K562 (cell line): ENCODE data around the gene NME4. TPM values are rescaled to one million over a fixed set of nuclear protein-coding genes. Genes with fewer than 3 reads are reported as not detected.
A peak's percentile ranks its signal among the peaks of the same experiment; 100 is the strongest.

ENCODE experiments used
- DPF2 ChIP-seq: fragments of 450-650 bp; IDR thresholded peaks from 2 replicates; pipeline ENCODE4 v1.6.1; 2016
- MTF1 ChIP-seq: fragments of 250-450 bp; sonication (Bioruptor Pico); IDR thresholded peaks from 2 replicates; pipeline ENCODE4 v1.9.0; 2021; ENCODE audit warnings: moderate library complexity, mild to moderate bottlenecking, inconsistent platforms, borderline replicate concordance
- NFIC ChIP-seq: fragments of 450-650 bp; IDR thresholded peaks from 2 replicates; pipeline ENCODE4 v1.6.1; 2017; ENCODE audit warnings: mild to moderate bottlenecking, inconsistent platforms
- NUFIP1 ChIP-seq: fragments of 450-650 bp; IDR thresholded peaks from 2 replicates; pipeline ENCODE4 v1.6.1; 2018; ENCODE audit not compliant: partially characterized antibody
- POLR2B ChIP-seq: fragments of 450-650 bp; IDR thresholded peaks from 2 replicates; pipeline ENCODE4 v1.6.1; 2018; ENCODE audit warnings: low read depth; ENCODE audit not compliant: partially characterized antibody
- STAT5B ChIP-seq: fragments of 250-450 bp; sonication (Bioruptor Pico); IDR thresholded peaks from 2 replicates; pipeline ENCODE4 v1.8.0; 2021; ENCODE audit warnings: mild to moderate bottlenecking, inconsistent platforms
- TAF9B ChIP-seq: fragments of 450-650 bp; IDR thresholded peaks from 2 replicates; pipeline ENCODE4 v1.6.1; 2018; ENCODE audit warnings: mild to moderate bottlenecking; ENCODE audit not compliant: partially characterized antibody
- TEAD1 ChIP-seq, 2 experiments: fragments of 450-650 bp in 1 of 2; sonication (generic) in 1 of 2; formaldehyde crosslinking; IDR thresholded peaks; 2 replicates each; pipeline versions ENCODE4 v1.4.0 to v1.8.0; 2020 to 2022; ENCODE audit warnings: mild to moderate bottlenecking in 2 of 2, missing genetic modification reagents in 1 of 2
- USF1 ChIP-seq: sonication (generic); formaldehyde crosslinking; IDR thresholded peaks from 2 replicates; pipeline ENCODE4 v1.9.0; 2022; ENCODE audit warnings: mild to moderate bottlenecking, missing genetic modification reagents
- ZBTB40 ChIP-seq, 2 experiments: fragments of 450-650 bp in 1 of 2; sonication (generic) in 1 of 2; formaldehyde crosslinking in 1 of 2; IDR thresholded peaks; 2 replicates each; pipeline versions ENCODE4 v1.7.1 to v1.9.0; 2016 to 2022; ENCODE audit warnings: inconsistent platforms in 1 of 2, mild to moderate bottlenecking in 1 of 2, missing genetic modification reagents in 1 of 2
- ZFX ChIP-seq: sonication (generic); formaldehyde crosslinking; IDR thresholded peaks from 2 replicates; pipeline ENCODE4 v1.8.0; 2022; ENCODE audit warnings: mild to moderate bottlenecking, missing genetic modification reagents, moderate library complexity
- ZNF12 ChIP-seq: sonication (generic); formaldehyde crosslinking; IDR thresholded peaks from 2 replicates; pipeline ENCODE4 v1.4.0; 2020; ENCODE audit warnings: mild to moderate bottlenecking, missing genetic modification reagents
- polyA plus RNA-seq, 8 experiments: library from polyadenylated mRNA; depleted of rRNA in 4 of 8; stranded (reverse) in 5 of 8; unstranded in 3 of 8; fragments of >200 nt; fragmentation: Nextera tagmentation in 2 of 8; fragmentation: Illumina TruSeq in 1 of 8; extraction: Ambion mirVana in 2 of 8; extraction: Trizol in 1 of 8; gene quantifications; 2 replicates each; pipeline versions ENCODE4 v1.2.1 to v1.2.3, GENCODE V29; 2011 to 2014; ENCODE audit warnings: inconsistent platforms in 1 of 8, missing spikeins in 1 of 8
- total RNA-seq, 7 experiments: library from RNA; depleted of rRNA in 6 of 7; stranded (reverse); fragments of >200 nt in 6 of 7; fragmentation: Illumina TruSeq in 2 of 7; extraction: Trizol in 2 of 7; gene quantifications; 2 replicates each; pipeline versions ENCODE4 v1.2.1 to v1.2.3, GENCODE V29; 2011 to 2021; ENCODE audit warnings: low replicate concordance in 1 of 7
- TF ChIP-seq, protein P1 (sequence below): fragments of 450-650 bp; IDR thresholded peaks from 2 replicates; pipeline ENCODE4 v1.7.1; 2018; ENCODE audit warnings: mild to moderate bottlenecking, low read depth; ENCODE audit not compliant: partially characterized antibody

Gene NME4
- total and polyA plus RNA-seq, 9 of the 15 experiments (the other 6 are each of a cell fraction or from before 2014, with no cell fraction given) = 15.4 to 264 (median 139) TPM

GRCh38 chr16:401468-402348 is 4.7 kb downstream of the NME4 start, which contains the start of gene DECR2 (continued):
- TF ChIP-seq ZFX (CRISPR knock-in tag) (peak; percentile 94), TAF9B (no peak), USF1 (CRISPR knock-in tag) (peak; percentile 79), POLR2B (peak; percentile 67), TEAD1 (CRISPR knock-in tag; IDR thresholded peaks at IDR 0.05) (peak in 1 of 2 experiments; percentile 64; a peak in 1 of 4 replicates), ZBTB40 (IDR thresholded peaks at IDR 0.05) (peak; percentile 52; the same call in 1 of the 2 replicates), ZBTB40 (CRISPR knock-in tag; IDR thresholded peaks at IDR 0.05) (no peak), NUFIP1 (peak; percentile 47), ZNF12 (CRISPR knock-in tag) (peak; percentile 68; the same call in 1 of the 2 replicates), NFIC (peak; percentile 87), STAT5B (no peak), MTF1 (no peak), DPF2 (peak; percentile 54)
- TF ChIP-seq, protein P1, sequence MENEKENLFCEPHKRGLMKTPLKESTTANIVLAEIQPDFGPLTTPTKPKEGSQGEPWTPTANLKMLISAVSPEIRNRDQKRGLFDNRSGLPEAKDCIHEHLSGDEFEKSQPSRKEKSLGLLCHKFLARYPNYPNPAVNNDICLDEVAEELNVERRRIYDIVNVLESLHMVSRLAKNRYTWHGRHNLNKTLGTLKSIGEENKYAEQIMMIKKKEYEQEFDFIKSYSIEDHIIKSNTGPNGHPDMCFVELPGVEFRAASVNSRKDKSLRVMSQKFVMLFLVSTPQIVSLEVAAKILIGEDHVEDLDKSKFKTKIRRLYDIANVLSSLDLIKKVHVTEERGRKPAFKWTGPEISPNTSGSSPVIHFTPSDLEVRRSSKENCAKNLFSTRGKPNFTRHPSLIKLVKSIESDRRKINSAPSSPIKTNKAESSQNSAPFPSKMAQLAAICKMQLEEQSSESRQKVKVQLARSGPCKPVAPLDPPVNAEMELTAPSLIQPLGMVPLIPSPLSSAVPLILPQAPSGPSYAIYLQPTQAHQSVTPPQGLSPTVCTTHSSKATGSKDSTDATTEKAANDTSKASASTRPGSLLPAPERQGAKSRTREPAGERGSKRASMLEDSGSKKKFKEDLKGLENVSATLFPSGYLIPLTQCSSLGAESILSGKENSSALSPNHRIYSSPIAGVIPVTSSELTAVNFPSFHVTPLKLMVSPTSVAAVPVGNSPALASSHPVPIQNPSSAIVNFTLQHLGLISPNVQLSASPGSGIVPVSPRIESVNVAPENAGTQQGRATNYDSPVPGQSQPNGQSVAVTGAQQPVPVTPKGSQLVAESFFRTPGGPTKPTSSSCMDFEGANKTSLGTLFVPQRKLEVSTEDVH = peak; percentile 62
